ENCODE results near the gene COL18A1.
A peak's percentile ranks its signal among the peaks of the same experiment; 100 is the strongest.

The COL18A1 gene

GRCh38 chr21:45457161-45457831 lies 52.3 kb downstream of the COL18A1 start:
- DNase-seq = no peak

DNA sequence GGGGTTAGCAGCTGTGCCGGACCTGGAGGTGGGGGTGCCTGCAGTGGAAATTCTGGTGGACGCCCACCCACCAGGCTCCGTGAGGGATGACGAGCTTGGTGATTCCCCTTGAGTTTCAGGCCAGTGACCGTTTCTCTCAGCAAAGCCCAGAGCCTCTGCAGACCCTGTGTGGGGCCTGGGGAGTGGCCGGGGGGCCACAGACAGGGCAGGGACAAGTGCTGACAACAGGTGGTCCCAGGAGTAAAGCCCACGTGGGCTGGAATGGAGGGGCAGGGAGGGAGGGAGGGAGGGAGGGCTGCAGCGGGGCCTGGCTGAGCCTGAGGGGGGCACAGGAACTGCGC lies 52.8 kb downstream of the COL18A1 start:
- DNase-seq = no peak

DNA sequence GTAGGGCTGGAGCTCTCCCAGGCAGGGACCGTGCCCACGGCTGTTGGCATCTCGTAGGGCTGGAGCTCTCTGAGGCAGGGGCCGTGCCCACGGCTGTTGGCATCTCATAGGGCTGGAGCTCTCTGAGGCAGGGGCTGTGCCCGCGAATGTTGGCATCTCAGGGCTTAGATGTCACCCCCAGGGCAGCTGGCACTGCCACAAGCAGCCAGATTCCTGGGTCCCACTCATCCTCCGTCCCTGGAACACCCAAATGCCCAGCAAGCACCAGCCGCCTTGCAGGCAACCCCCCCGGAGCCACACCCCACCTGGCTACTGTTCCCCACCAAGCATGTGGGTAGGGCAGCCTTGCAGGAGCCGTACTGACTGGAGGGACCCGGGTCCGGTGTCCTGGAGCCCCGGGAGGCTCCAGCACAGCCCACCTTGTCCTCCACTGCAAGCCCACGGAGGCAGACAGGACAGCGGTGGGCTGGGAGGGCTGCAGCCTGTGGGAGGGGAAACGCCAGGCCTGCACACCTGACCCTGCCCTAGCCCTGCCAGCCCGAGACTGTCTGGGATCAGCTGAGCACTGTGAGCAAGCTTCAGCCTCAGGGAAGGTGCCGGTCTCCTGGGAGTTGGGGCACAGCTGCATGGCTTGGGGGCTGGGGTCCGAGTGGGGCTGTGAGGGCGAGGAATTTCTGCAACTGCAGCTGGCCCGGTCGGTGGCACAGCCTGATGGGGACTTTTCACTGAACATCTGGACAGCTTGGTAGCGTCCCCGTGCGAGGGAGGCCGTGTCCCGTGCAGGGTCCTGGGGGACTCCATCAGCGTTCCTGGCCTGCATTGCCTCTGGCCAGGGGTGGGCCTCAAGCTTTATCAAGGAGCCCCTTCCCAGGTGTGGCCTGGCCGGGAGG lies 53.6 kb downstream of the COL18A1 start:
- no peak for DNase-seq

DNA sequence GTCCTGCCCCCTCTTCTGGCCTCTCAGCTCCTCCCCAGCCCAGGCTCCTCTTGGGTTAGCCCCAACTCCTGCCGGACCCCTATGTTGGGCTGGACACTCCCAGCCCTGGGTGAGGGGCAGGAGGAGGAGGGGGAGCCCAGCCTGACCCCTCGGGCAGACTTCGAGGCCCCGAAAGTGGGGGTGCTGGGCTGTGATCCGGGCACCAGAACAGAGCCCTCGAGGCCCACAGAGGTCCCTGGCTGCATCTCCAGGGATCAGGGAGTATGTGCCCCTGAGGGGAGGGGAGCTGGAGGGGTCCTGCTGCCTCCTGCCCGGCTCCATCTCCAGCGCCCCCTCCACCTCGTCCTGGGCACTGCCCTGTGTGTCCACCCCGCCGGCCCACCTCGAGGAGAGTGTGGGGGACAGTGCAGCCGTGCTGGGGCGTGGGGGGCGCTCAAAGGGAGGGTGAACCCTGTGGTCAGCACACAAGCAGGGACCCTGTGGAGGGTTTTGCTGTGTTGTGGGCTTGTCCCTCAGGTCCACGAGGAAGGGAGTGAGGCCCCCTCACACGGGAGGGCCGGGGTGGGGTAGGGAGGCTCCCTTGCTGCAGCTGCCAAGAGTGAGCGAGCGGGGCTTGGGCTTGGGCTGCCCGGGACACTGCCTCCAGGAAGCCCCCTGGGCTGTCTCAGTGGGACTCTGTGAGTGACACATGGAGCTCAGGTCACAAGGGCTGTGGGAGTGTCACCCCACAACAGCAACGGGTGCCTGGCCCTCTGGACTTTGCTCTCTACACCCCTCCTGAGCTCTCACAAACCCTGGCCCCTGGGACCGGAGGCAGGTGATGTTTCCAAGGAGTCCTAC lies 54.4 kb downstream of the COL18A1 start:
- DNase-seq = no peak

DNA sequence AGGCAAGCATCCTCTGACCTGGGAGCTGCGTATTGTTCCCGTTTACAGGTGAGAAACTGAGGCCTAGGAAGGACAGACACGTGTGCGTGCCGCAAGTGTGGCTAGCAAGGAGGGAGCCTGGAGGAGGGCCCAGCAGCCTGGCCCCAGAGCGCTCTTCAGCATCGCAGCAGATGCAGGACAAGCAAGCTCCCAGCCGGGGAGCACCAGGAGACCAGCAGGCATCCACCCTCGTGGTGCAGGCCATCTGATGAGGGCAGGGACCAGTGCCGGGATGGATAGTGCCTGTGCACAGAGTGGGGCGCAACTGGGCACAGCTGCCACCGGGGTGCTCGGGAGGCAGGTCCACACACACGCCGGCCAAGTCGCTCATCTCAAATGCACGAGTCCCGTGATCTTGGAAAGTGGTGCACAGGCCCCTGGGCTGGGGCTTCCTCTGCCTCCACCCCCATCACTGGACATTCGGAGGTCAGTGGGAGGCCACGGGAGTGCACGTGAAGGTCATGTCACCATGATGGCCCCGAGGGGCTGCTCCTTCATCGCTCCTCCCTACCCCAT lies 55.1 kb downstream of the COL18A1 start:
- DNase-seq = no peak

- DNase-seq = no peak
Measured at GRCh38 chr21:45460611-45461368, 55.8 kb downstream of the COL18A1 start.

DNA sequence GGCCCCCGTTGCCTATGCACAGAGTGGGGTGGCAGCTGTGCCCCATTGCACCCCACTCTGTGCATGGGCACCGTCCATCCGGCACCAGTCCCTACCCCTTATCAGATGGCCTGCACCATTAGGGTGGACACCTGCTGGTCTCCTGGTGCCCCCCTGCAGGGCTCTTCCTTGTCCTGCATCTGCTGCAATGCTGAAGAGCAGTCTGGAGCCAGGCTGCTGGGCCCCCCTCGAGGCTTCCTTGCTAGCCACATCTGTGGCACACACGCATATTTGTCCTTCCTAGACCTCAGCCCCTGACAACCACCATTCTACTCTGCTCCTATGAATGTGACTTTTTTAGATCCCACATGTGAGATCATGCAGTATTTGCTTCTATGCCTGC lies 56.4 kb downstream of the COL18A1 start:
- DNase-seq = no peak

DNA sequence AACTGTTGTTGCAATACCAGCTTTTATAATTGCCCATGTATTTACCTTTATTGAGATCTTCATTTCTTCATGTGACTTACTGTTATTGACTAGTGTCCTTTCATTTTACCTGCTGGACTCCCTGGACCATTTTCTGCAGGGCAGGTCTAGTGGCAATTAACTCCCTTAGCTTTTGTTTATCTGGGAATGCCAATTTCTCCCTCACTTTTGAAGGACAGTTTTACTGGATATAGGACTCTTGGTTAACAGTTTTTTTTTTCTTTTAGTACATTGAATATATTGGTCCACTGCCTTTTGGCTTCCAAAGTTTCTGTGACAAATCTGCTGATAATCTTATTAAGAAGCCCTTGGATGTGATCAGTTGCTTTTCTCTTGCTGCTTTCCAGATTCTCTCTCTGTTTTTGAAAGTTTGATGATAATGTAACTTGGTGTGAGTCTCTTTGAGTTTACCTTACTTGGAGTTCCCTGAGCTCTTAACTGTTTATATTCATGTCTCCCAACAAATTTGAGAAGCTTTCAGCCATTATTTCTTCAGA lies 56.9 kb downstream of the COL18A1 start:
- no peak for DNase-seq

DNA sequence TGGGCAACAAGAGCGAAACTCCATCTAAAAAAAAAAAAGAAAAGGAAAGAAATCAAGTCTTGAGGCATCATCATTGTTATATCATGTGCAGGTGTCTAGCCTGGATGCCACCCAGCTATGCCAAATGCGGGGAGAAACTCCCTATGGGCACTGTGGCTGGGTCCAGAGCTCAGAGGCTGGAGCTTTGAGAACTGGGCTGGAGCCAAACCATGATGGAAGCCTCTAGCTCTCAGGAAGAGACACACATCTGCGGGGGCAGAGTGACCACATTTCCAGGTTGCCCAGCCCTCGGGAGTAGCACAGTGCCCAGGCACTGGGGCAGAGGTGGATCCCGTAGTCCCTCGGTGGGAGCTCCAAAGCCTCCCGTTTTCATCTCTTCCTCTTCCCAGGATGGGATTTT lies 58.9 kb downstream of the COL18A1 start:
- no peak for DNase-seq

- DNase-seq = no peak
Measured at GRCh38 chr21:45464309-45464708, 59.3 kb downstream of the COL18A1 start.

DNA sequence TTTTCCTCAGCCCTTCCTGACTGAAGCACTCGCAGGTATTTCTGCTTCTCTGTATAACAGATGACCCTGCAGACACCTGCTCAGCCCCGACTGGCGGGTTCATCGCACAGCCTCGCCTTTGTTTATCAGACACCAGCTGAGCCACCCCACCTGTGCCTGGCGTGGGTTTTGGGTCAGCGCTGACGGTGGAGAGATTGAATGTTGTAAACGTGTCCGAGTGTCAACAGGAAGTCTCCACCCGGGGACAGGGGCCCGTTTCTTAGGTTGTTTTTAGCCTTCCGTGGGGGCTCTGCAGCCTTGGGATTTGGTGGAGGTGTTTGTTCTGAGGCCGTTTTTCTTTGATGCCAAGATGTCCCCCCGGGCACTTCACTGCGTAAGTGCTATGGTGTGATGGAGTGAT lies 60.1 kb downstream of the COL18A1 start:
- DNase-seq = no peak

DNA sequence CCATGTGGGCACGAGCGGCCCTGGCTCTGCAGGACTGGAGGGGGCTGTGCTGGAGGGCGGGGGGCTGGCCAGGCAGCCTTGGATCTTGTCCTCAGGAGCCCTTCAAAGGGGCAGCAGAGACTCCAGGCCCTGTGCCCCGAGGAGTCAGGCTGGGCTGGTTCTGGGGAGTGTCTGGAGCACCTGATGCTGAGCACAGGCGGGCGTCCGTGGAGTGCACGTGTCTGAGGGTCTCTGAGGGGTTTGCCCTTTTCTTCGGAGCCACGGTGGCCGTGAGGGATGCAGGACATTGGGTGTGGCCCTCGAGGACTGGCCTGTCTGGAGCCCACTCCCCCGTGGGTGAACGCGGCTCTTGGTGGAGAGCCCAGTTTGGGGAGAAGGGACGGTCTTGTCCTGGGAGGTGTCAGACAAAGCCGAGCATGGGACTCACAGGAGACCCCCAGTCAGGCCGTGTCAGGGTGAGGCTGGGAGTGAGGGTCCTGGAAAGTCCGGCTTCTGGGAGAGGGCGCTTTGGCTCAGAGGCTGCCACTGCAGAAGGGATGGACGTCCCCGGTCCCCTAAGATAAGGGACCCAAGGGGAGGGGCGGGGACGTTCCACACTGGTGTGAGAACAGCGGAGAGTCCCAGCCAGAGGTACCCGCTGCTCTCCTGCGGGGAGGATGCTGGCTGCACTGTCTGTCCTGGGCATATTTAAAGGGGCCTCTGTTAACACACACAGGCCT lies 60.8 kb downstream of the COL18A1 start:
- no peak for DNase-seq

- DNase-seq = peak; percentile 24
Measured at GRCh38 chr21:45466330-45467220, 61.6 kb downstream of the COL18A1 start.

DNA sequence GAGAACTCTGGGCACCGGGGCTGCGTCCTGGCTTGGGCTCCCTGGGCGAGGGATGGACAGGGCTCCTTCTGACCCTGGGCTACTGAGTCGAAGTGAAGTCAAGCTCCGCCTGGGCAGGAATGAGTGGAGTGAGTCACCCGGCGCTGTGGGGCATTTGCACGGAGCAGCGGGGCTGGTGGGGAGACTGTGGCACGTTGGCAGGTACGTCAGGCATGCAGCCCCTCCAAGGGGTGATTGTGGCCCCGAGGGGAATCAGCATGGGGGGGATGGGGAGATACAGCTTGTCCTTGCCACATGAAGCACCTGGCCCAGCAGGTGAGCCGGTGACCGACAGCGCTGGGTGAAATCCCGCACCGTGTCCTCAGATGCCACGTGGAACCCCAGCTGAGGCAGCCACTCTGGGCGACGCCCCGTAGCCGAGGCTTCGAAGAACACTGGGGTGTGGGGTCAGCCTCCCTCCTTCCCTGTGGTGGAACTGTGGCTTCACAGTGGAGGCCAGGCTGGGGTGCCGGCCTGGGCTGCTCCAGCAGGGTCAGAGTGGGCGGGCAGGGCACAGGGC lies 62.3 kb downstream of the COL18A1 start:
- no peak for DNase-seq

DNA sequence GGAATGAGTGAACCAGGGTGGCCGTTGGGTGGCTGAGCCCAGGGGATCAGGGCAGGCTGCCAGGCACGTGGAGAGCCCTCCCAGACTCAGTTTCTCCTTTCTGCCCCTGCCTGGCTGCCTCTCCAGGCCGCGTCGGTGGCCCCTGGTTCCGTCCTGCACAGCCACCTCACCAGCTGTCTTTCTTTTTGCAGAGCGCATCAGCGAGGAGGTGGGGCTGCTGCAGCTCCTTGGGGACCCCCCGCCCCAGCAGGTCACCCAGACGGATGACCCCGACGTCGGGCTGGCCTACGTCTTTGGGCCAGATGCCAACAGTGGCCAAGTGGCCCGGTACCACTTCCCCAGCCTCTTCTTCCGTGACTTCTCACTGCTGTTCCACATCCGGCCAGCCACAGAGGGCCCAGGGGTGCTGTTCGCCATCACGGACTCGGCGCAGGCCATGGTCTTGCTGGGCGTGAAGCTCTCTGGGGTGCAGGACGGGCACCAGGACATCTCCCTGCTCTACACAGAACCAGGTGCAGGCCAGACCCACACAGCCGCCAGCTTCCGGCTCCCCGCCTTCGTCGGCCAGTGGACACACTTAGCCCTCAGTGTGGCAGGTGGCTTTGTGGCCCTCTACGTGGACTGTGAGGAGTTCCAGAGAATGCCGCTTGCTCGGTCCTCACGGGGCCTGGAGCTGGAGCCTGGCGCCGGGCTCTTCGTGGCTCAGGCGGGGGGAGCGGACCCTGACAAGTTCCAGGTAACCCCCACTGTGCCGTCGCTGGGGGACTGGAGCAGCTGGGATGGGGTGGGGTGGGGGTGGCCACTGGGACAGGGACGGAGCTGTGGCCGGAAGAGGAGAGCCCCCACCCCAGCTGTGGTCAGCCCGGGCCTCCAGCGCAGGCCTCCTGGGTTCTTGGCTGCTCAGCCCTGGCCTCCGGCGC lies 63.3 kb downstream of the COL18A1 start:
- no peak for DNase-seq

DNA sequence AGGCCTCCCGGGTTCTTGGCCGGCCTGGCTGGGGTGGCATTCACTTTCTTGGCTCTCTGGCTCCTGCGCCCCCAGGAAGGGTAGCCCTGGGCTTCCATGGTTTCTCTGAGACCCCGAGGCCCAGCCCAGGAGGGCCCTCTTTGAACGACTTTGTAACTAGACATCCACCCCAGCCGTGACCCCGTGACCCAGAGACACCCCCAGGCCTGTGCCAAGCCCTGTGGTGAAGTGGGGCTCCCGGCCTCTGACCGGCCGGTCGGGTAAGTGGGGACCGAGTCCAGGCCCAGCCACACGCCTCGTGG lies 64.0 kb downstream of the COL18A1 start:
- DNase-seq = no peak

DNA sequence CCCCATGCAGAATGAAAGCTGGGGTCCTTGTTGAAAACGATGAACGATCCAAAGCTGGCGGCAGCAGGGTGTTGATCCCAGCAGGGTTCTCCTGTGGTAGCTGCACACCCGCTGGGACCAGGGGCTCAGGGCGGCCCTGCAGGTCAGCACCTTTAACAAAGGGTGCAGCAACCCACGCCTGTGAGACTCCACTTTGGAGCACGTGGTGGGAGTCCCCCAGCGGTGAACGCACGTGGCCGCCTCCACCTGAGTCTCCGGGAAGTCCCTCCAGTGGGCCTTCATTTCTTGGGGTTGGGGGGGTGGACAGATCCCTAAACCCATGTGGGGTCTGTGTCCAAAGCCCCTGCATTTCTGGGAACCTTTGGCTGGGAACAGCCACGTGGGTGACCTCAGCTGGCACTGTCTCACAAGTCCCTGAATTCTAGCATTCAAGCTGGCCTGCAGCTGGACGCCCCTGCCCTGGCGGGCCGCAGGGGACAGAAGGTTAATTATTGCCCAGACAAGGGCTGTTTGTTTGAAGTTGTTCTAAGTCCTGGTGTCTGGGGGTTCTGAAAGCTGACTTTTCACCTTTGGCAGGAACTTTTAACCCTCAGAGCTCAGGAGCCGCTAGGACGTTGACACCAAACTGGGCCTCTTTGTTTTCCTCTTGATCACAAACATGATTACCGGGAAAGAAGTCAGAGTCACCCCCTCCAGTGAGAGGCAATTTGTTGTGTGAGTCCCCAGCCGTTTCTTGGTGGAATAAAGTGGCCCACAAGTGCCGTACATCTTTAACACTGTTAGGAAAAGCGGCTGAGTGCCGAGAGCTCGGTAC lies 64.5 kb downstream of the COL18A1 start:
- no peak for DNase-seq

GRCh38 chr21:45470087-45470515 lies 65.1 kb downstream of the COL18A1 start:
- DNase-seq = no peak
